ENCODE data around the gene ZNF234.
"Not testable (repeated sequence)": the region's sequence is repeated elsewhere in the genome, so short reads cannot be mapped to it uniquely, and the experiment has no call there.

The ZNF234 gene

DNA sequence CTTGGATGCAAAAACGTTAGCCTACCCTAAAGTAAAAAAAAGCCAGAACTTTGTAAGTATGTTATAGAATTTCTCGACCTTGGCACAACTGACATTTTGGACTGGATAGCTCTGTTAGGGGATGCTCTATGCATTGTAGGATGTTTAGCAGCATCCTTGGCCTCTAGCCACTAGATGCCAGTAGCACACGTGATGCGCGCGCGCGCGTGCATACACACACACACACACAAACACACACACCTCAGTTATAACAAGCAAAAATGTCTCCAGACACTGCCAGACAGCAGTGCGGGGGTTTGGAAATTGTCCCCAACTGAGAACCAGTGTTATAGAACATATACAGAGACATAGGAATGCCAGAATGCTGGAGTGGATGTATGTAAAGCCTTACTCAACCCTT is 40.8 kb downstream of the ZNF234 start:
- no peak for DNase-seq

DNA sequence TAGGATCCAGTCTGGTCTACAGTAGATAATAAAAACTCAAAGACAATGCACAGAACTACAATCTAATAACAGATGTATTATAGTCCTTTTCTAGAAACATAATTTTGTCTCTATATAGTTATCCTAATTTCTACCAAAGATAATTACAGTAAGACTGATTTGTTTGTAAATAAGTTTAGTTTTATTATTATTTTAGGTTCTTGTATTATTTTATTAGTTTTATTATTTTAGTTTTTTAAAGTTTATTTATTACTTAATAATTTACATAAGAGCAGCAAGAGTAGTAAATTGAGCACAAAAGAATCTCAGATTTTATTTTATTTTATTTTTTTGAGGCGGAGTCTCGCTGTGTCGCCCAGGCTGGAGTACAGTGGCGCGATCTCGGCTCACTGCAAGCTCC is 48.7 kb downstream of the ZNF234 start:
- no peak for DNase-seq

DNA sequence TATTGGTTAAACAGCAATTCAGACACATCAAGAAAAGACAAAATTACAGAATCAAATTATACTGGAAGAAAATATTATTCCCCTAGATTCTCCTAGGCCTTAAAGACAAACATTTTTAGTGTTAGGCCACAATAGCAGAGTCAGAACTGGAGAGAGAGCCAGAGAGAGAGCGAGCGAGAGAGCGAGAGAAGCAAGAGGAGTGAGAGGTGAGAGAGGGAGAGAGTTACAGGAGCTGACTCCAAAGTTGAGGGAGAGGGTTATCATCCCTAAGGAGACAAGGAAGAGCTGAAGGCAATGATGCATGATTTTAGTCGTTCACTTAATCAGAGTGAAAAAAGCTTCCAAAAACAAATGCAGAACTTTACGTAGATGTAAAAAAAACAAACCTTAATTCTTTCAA is 50.8 kb downstream of the ZNF234 start:
- no peak for DNase-seq

DNA sequence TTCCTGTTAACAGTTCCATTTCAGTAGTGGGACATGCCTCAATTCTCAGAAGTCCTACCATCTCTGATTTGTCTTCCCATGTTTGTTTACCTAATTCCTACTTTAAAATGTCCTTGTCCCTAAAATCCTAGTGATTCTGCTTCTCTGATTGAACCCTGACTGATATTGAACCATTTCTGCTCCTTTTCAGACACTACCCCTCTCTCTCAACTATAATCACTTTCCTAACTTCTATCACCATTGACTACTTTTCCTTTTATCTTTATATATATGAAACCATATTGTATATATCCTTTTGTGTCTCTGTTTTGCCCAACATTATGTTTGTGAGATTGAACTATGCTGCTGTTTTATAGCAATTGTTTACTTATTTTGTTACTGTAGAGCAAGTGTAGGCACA is 55.4 kb downstream of the ZNF234 start:
- DNase-seq = no peak

DNA sequence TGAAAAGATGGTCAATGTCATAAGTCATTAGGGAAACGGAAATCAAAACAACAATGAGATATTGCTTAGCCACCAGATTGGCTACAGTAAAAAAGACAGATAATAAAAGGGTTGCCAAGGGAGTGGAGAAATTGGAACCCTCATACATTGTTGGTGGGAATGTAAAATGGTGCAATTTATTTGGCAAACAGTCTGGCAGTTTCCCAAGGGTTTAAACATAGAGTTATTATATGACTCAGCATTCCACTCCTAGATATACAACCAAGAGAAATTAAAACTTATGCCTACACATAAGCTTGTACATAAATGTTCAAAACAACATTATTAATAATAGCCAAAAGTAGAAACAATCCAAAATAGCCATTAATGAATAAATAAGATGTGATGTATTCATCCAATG is 61.1 kb downstream of the ZNF234 start:
- no peak for DNase-seq

DNA sequence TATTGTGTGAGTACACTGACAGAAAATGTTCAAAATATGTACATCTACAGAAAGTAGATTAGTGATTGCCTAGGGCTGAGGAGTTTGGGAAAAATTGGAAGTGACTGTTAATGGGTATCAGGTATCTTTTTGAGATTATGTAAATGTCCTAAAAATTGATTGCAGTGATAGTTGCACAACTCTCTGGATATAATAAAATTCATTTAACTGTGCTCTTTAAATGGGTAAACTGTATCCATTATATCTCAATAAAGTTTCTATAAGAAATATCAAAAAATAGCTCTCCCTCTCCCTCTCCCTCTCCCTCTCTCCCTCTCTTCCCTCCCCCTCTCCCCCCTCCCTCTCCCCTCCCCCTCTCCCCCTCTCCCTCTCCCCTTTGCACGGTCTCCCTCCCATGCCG is 61.6 kb downstream of the ZNF234 start:
- no peak for DNase-seq

DNA sequence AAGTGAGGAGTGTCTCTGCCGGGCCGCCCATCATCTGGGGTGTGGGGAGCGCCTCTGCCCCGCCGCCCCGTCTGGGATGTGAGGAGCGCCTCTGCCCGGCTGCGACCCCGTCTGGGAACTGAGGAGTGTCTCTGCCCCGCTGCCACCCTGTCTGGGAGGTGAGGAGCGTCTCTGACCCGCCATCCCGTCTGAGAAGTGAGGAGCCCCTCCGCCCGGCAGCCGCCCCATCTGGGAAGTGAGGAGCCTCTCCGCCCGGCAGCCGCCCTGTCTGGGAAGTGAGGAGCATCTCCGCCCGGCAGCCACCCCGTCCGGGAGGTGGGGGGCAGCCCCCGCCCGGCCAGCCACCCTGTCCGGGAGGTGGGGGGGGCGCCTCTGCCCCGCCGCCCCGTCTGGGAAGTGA is 62.5 kb downstream of the ZNF234 start:
- not testable (repeated sequence) for DNase-seq

DNA sequence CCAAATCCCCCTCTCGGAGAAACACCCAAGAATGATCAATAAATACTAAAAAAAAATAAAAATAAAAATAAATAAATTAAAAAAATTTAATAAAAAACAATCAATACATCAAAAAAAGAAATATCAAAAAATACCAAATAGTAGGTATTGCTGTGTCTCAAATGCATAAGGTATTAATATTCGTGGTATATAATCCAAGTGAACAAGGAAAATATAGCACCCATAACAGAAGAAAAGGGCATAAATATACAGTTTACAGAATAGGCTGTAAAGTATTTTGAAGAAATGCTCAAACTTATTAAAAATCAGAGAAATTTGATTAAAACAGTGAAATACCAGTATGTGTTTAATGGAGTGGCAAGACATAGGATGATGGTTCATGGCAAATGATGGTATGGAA is 63.4 kb downstream of the ZNF234 start:
- DNase-seq = no peak

DNA sequence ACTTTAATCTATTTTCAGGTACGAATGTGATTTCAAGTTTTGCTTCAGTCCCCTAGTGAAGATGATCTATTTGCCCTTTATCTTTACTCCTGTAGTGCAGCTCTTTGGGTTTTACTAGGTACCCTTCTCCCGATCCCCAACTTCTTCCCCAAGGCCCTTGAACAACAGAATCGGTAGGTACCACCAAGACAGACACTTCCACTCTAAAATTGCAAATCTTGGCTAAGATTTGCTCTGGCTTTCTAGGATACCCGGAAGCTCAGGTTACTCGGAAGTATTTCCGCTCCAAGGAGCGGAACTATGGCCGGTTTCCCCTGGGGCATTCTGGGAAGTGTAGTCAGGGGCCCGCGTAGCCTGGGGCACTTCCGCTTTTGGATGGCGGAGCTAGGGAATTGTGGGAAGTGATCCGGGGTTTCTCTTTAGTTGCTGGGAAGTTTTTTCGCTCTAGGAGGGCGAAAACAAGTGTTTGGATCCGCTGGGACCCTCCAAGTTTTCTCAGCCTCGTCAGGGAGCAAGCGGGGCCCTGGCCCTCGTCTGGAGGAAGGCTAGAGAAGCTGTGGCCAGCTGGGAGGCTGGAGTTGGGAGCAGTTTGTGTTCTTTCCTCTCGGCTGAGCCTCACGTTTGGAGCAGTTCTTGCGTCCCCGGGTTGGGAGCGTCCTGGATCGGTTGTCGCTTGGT is 65.9 kb downstream of the ZNF234 start:
- peak; percentile 79 for DNase-seq

Data from NCI-H2107 (cell line).